IMR-90 (cell line): ENCODE results near the gene COA5. TPM values are rescaled to one million over a fixed set of nuclear protein-coding genes. Genes with fewer than 3 reads are reported as not detected.

Experiments used
- ATAC-seq: fragments of 200-7000 bp; cut with Tn5 transposase; 2 replicates; pipeline ENCODE4 v1.9.1; 2020; ENCODE audit warnings: low read depth, mild to moderate bottlenecking, moderate library complexity
- BruUV-seq: library from RNA; stranded (reverse); fragments of 400-500 nt; replicated peaks from 2 replicates; lab custom pipeline; 2021; lab: Mats Ljungman, UMichigan
- CTCF ChIA-PET: fragments of 300-600 bp; formaldehyde crosslinking; extraction: SDS; loops from one replicate; lab custom pipeline; 2021; ENCODE audit warnings: antibody characterized with exemption; lab: Yijun Ruan, JAX
- POLR2A ChIA-PET: fragments of 300-600 bp; sonication (Branson Sonifier 250); formaldehyde crosslinking; loops from one replicate; lab custom pipeline; 2022; ENCODE audit warnings: antibody characterized with exemption; ENCODE audit not compliant: unreplicated experiment; lab: Charles Lee
- DNase-seq: peaks from one replicate; pipeline ENCODE4 v3.0.0; 2013
- H2AFZ ChIP-seq: replicated peaks from 2 replicates; pipeline ENCODE3; 2013; ENCODE audit warnings: low read length, mild to moderate bottlenecking; ENCODE audit not compliant: poor library complexity
- H2AK5ac ChIP-seq: 2 replicates; pipeline ENCODE4 v1.6.1; 2013; ENCODE audit warnings: low read depth, low read length, inconsistent platforms
- H2AK9ac ChIP-seq: replicated peaks from 2 replicates; pipeline ENCODE3; 2013; ENCODE audit warnings: mild to moderate bottlenecking, low read depth, low read length, moderate library complexity; ENCODE audit not compliant: poor library complexity
- H2BK120ac ChIP-seq: 2 replicates; pipeline ENCODE4 v1.6.1; 2013; ENCODE audit warnings: low read depth, low read length, inconsistent platforms
- H2BK15ac ChIP-seq: 3 replicates; pipeline ENCODE4 v1.6.1; 2013; ENCODE audit warnings: low read depth, low read length, inconsistent platforms
- H2BK20ac ChIP-seq: 2 replicates; pipeline ENCODE4 v1.6.1; 2013; ENCODE audit warnings: low read depth, mild to moderate bottlenecking, inconsistent platforms, low read length, moderate library complexity
- H2BK5ac ChIP-seq: 2 replicates; pipeline ENCODE4 v1.6.1; 2013; ENCODE audit warnings: mild to moderate bottlenecking, low read depth, low read length, inconsistent platforms; ENCODE audit not compliant: poor library complexity, severe bottlenecking
- H3K14ac ChIP-seq: replicated peaks from 2 replicates; pipeline ENCODE4 v1.6.1; 2013; ENCODE audit warnings: low read depth, low read length, inconsistent platforms
- H3K18ac ChIP-seq: 2 replicates; pipeline ENCODE4 v1.6.1; 2013; ENCODE audit warnings: low read depth, low read length, control low read depth
- H3K23ac ChIP-seq: 2 replicates; pipeline ENCODE4 v1.6.1; 2013; ENCODE audit warnings: low read depth, low read length, inconsistent platforms
- H3K27ac ChIP-seq: 2 replicates; pipeline ENCODE4 v1.5.1; 2013; ENCODE audit warnings: mild to moderate bottlenecking, control low read depth, low read length; ENCODE audit not compliant: insufficient read depth
- H3K27me3 ChIP-seq: 2 replicates; pipeline ENCODE4 v1.6.1; 2013; ENCODE audit warnings: low read length; ENCODE audit not compliant: control insufficient read depth, insufficient read depth
- H3K36me3 ChIP-seq: 2 replicates; pipeline ENCODE4 v1.6.1; 2013; ENCODE audit warnings: low read length, mixed read lengths; ENCODE audit not compliant: control insufficient read depth, insufficient read depth
- H3K4ac ChIP-seq: 2 replicates; pipeline ENCODE4 v1.6.1; 2013; ENCODE audit warnings: low read depth, low read length, inconsistent platforms
- H3K4me1 ChIP-seq: 2 replicates; pipeline ENCODE4 v1.6.1; 2013; ENCODE audit warnings: low read length, mixed read lengths; ENCODE audit not compliant: control insufficient read depth, insufficient read depth
- H3K4me2 ChIP-seq: 2 replicates; pipeline ENCODE4 v1.6.1; 2013; ENCODE audit warnings: low read depth, mild to moderate bottlenecking, control low read depth, low read length, moderate library complexity
- H3K4me3 ChIP-seq: 2 replicates; pipeline ENCODE4 v1.5.1; 2013; ENCODE audit warnings: low read depth, mild to moderate bottlenecking, control low read depth, low read length, moderate library complexity; ENCODE audit not compliant: insufficient read depth
- H3K56ac ChIP-seq: 2 replicates; pipeline ENCODE4 v1.6.1; 2013; ENCODE audit warnings: low read length, inconsistent platforms; ENCODE audit not compliant: insufficient read depth; ENCODE audit errors: extremely low read depth
- H3K79me1 ChIP-seq, 2 experiments: 2 replicates each; pipeline ENCODE4 v1.6.1; 2013; ENCODE audit warnings: low read length in 2 of 2, inconsistent platforms in 1 of 2, low read depth in 1 of 2
- H3K9ac ChIP-seq: 2 replicates; pipeline ENCODE4 v1.6.1; 2013; ENCODE audit warnings: low read depth, low read length, control low read depth
- H3K9me1 ChIP-seq: 2 replicates; pipeline ENCODE4 v1.6.1; 2013; ENCODE audit warnings: low read length, inconsistent platforms; ENCODE audit not compliant: insufficient read depth
- H3K9me3 ChIP-seq: 2 replicates; pipeline ENCODE4 v1.6.1; 2013; ENCODE audit warnings: low read length; ENCODE audit not compliant: control insufficient read depth, insufficient read depth
- H4K20me1 ChIP-seq: 2 replicates; pipeline ENCODE4 v1.6.1; 2013; ENCODE audit warnings: low read length, inconsistent platforms; ENCODE audit not compliant: insufficient read depth
- H4K5ac ChIP-seq: 2 replicates; pipeline ENCODE4 v1.6.1; 2013; ENCODE audit warnings: mild to moderate bottlenecking, low read depth, low read length, control low read depth
- H4K8ac ChIP-seq, 2 experiments: 2 replicates each; pipeline ENCODE4 v1.6.1; 2013; ENCODE audit warnings: low read depth in 2 of 2, low read length in 2 of 2, control low read depth in 1 of 2, inconsistent platforms in 1 of 2
- H4K91ac ChIP-seq: 2 replicates; pipeline ENCODE4 v1.6.1; 2013; ENCODE audit warnings: low read depth, low read length, inconsistent platforms; ENCODE audit not compliant: insufficient read depth
- BHLHE40 ChIP-seq: fragments of 150-350 bp; IDR thresholded peaks from 2 replicates; pipeline ENCODE4 v1.6.1; 2016; ENCODE audit warnings: mild to moderate bottlenecking, low read depth, low read length
- CEBPB ChIP-seq: IDR thresholded peaks from 2 replicates; pipeline ENCODE4 v1.6.1; 2012; ENCODE audit warnings: low read depth, low read length, improper control_type of control experiment
- CHD1 ChIP-seq: IDR thresholded peaks from 2 replicates; pipeline ENCODE4 v1.6.1; 2012; ENCODE audit warnings: low read depth, low read length, improper control_type of control experiment
- FOS ChIP-seq: fragments of 150-350 bp; IDR thresholded peaks from 2 replicates; pipeline ENCODE4 v1.6.1; 2016; ENCODE audit warnings: low read depth, low read length
- MAFK ChIP-seq: IDR thresholded peaks from 2 replicates; pipeline ENCODE4 v1.6.1; 2012; ENCODE audit warnings: low read depth, low read length, improper control_type of control experiment
- MAZ ChIP-seq: IDR thresholded peaks from 2 replicates; pipeline ENCODE4 v1.6.1; 2012; ENCODE audit warnings: low read depth, mild to moderate bottlenecking, low read length, improper control_type of control experiment, moderate library complexity, borderline replicate concordance
- MXI1 ChIP-seq: IDR thresholded peaks from 2 replicates; pipeline ENCODE4 v1.6.1; 2012; ENCODE audit warnings: low read depth, mild to moderate bottlenecking, low read length, moderate library complexity, borderline replicate concordance
- NFE2L2 ChIP-seq: fragments of 150-350 bp; IDR thresholded peaks from 2 replicates; pipeline ENCODE4 v1.6.1; 2016; ENCODE audit warnings: low read depth, mild to moderate bottlenecking, low read length
- POLR2A ChIP-seq: IDR thresholded peaks from 2 replicates; pipeline ENCODE4 v1.6.1; 2012; ENCODE audit warnings: mild to moderate bottlenecking, low read depth, low read length
- RAD21 ChIP-seq: IDR thresholded peaks from 2 replicates; pipeline ENCODE4 v1.6.1; 2012; ENCODE audit warnings: low read length, improper control_type of control experiment
- RCOR1 ChIP-seq: IDR thresholded peaks from 2 replicates; pipeline ENCODE4 v1.6.1; 2012; ENCODE audit warnings: mild to moderate bottlenecking, low read length, improper control_type of control experiment; ENCODE audit not compliant: insufficient replicate concordance
- RFX5 ChIP-seq: IDR thresholded peaks from 2 replicates; pipeline ENCODE4 v1.8.0; 2012; ENCODE audit warnings: low read depth, mild to moderate bottlenecking, low read length, moderate library complexity
- SMC3 ChIP-seq: fragments of 150-350 bp; IDR thresholded peaks from 2 replicates; pipeline ENCODE4 v1.6.1; 2016; ENCODE audit warnings: low read depth, mild to moderate bottlenecking, antibody characterized with exemption, low read length, moderate library complexity
- WGBS, 2 experiments: methylation state at CpG; one replicate each; pipeline versions ENCODE4 v1.1.5 to v1.1.7; 2013; ENCODE audit warnings: missing lambda C conversion rate in 2 of 2; ENCODE audit not compliant: insufficient read length in 1 of 2; ENCODE audit errors: extremely low coverage in 2 of 2; 5-methylcytosine and 5-hydroxymethylcytosine counted together
- dilution Hi-C: fragments of 300-500 bp; cut with HindIII; formaldehyde crosslinking; loops from one replicate; pipeline ENCODE4 v1.14.3; 2018; ENCODE audit warnings: low sequenced_read_pairs; ENCODE audit not compliant: unreplicated experiment
- in situ Hi-C: fragments of 300-500 bp; cut with MboI; formaldehyde crosslinking; loops from 3 replicates; pipeline ENCODE4 v1.14.3; 2019; ENCODE audit warnings: low sequenced_read_pairs, inconsistent platforms, mixed read lengths
- intact Hi-C: fragments of 100-400 bp; cut with micrococcal nuclease; formaldehyde crosslinking; loops from 2 replicates; pipeline ENCODE4 v1.10.0; 2022
- polyA plus RNA-seq, 3 experiments: library from polyadenylated mRNA; depleted of rRNA; stranded (reverse); fragments of >200 nt; gene quantifications; 2 replicates each; pipeline ENCODE4 v1.2.3, GENCODE V29; 2012; ENCODE audit warnings: low replicate concordance in 1 of 3
- total RNA-seq: library from RNA; depleted of rRNA; stranded (reverse); fragments of >200 nt; gene quantifications from 2 replicates; pipeline ENCODE4 v1.2.3, GENCODE V29; 2012
- TF ChIP-seq, protein P1 (sequence below): conservative IDR thresholded peaks from 2 replicates; pipeline ENCODE4 v1.5.1; 2012; ENCODE audit warnings: mild to moderate bottlenecking, low read depth, low read length, improper control_type of control experiment
- TF ChIP-seq, protein P2 (sequence below): fragments of 150-350 bp; IDR thresholded peaks from 2 replicates; pipeline ENCODE4 v1.6.1; 2016; ENCODE audit warnings: low read depth, mild to moderate bottlenecking, low read length, moderate library complexity, borderline replicate concordance
- TF ChIP-seq, protein P3 (sequence below): fragments of 150-350 bp; IDR thresholded peaks from 2 replicates; pipeline ENCODE4 v1.6.1; 2017; ENCODE audit warnings: mild to moderate bottlenecking, antibody characterized with exemption, low read length, low read depth

Gene COA5
- total and polyA plus RNA-seq, 2 of the 4 experiments (the other 2 are of a cell fraction): 8.4 to 14.2 TPM

DNA sequence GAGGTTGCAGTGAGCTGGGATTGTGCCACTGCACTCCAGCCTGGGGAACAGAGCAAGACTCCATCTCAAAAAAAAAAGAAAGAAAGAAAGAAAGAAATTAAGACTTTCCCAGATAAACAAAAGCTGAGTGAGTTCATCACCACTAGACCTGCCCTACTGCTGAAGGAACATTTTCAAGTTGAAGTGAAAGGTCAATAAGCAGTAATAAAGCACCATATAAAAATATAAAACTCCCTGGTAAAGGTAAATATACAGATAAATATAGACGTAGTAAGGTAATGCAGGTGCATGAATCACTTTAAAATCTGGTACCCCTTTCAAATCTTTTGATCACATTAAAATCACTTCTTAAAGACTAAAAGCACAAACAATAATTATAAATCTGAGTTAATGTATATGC, 42.7 kb upstream of the COA5 start:
- H2AK9ac ChIP-seq: no peak overlapping the region
- no peak overlapping the region for H3K14ac ChIP-seq
- no peak overlapping the region for H3K4ac ChIP-seq
- H3K9me1 ChIP-seq: no peaks in the 10 kb centered on the region
- H3K18ac ChIP-seq: no peak overlapping the region
- H3K56ac ChIP-seq: no peak overlapping the region
- no peak overlapping the region for H3K23ac ChIP-seq
- H2AFZ ChIP-seq: no peak overlapping the region
- no peak overlapping the region for H2BK5ac ChIP-seq
- DNase-seq (no peak), ATAC-seq (no peak)
- H3K27me3 ChIP-seq: peaks cover 4% of the 10 kb centered on the region
- in situ Hi-C loops (no loop called here), intact Hi-C loops (loop anchor here (10.0 kb wide), 1 partner anchor 1614 kb away; no protein-coding TSS in a partner anchor), dilution Hi-C loops (no loop called here)
- no TSS peak for BruUV-seq
- no peak overlapping the region for H3K9ac ChIP-seq
- H3K36me3 ChIP-seq: no peaks in the 10 kb centered on the region
- TF ChIP-seq MAFK (no peak), RAD21 (no peak), SMC3 (no peak), MAZ (no peak), RFX5 (no peak), BHLHE40 (no peak), FOS (no peak), CHD1 (no peak), CEBPB (no peak), POLR2A (no peak), NFE2L2 (no peak), RCOR1 (no peak), MXI1 (no peak)
- TF ChIP-seq, protein P1, sequence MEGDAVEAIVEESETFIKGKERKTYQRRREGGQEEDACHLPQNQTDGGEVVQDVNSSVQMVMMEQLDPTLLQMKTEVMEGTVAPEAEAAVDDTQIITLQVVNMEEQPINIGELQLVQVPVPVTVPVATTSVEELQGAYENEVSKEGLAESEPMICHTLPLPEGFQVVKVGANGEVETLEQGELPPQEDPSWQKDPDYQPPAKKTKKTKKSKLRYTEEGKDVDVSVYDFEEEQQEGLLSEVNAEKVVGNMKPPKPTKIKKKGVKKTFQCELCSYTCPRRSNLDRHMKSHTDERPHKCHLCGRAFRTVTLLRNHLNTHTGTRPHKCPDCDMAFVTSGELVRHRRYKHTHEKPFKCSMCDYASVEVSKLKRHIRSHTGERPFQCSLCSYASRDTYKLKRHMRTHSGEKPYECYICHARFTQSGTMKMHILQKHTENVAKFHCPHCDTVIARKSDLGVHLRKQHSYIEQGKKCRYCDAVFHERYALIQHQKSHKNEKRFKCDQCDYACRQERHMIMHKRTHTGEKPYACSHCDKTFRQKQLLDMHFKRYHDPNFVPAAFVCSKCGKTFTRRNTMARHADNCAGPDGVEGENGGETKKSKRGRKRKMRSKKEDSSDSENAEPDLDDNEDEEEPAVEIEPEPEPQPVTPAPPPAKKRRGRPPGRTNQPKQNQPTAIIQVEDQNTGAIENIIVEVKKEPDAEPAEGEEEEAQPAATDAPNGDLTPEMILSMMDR: no peak
- TF ChIP-seq, protein P2, sequence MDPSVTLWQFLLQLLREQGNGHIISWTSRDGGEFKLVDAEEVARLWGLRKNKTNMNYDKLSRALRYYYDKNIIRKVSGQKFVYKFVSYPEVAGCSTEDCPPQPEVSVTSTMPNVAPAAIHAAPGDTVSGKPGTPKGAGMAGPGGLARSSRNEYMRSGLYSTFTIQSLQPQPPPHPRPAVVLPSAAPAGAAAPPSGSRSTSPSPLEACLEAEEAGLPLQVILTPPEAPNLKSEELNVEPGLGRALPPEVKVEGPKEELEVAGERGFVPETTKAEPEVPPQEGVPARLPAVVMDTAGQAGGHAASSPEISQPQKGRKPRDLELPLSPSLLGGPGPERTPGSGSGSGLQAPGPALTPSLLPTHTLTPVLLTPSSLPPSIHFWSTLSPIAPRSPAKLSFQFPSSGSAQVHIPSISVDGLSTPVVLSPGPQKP: no peak
- TF ChIP-seq, protein P3, sequence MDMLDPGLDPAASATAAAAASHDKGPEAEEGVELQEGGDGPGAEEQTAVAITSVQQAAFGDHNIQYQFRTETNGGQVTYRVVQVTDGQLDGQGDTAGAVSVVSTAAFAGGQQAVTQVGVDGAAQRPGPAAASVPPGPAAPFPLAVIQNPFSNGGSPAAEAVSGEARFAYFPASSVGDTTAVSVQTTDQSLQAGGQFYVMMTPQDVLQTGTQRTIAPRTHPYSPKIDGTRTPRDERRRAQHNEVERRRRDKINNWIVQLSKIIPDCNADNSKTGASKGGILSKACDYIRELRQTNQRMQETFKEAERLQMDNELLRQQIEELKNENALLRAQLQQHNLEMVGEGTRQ: no peak
- no peaks in the 10 kb centered on the region for H3K4me1 ChIP-seq
- no peak overlapping the region for H2BK20ac ChIP-seq
- H3K4me2 ChIP-seq: no peak overlapping the region
- no peaks in the 10 kb centered on the region for H3K9me3 ChIP-seq
- no peak overlapping the region for H4K8ac ChIP-seq
- no peaks in the 10 kb centered on the region for H4K20me1 ChIP-seq
- ChIA-PET POLR2A (interaction anchor here (0.6 kb wide), 1 partner anchor 1770 kb away, joined by 9 read pairs; no protein-coding TSS in a partner anchor), CTCF (interaction anchor here (0.6 kb wide), 1 partner anchor 186 kb away, joined by 3 read pairs; no protein-coding TSS in a partner anchor)
- no peaks in the 10 kb centered on the region for H3K79me1 ChIP-seq
- H2AK5ac ChIP-seq: no peak overlapping the region
- no CpG with 5 or more reads among the region's 1 CpG for WGBS, 2 experiments
- H2BK120ac ChIP-seq: no peak overlapping the region
- no peak overlapping the region for H3K4me3 ChIP-seq
- H3K27ac ChIP-seq: no peak overlapping the region
- H4K5ac ChIP-seq: no peak overlapping the region
- H4K91ac ChIP-seq: no peak overlapping the region
- no peak overlapping the region for H2BK15ac ChIP-seq
